Measurements from ENCODE around the gene KDM2B. TPM values are rescaled to one million over a fixed set of nuclear protein-coding genes. Genes with fewer than 3 reads are reported as not detected.

KDM2B gene
- total RNA-seq, 1 experiment from 2014 or later: 45.1 TPM

GRCh38 chr12:121618659-121619233, 37.9 kb upstream of the KDM2B start:
- no peak overlapping the region for H3K27ac ChIP-seq
- H4K20me1 ChIP-seq (ENCODE audit: insufficient read depth): no peaks in the 10 kb centered on the region
- CTCF ChIA-PET: interaction anchor here (0.7 kb wide), 1 partner anchor 44 kb away, joined by 3 read pairs; no protein-coding TSS in a partner anchor
- no peak overlapping the region for H3K4me2 ChIP-seq
- no peak for DNase-seq
- POLR2A ChIA-PET (ENCODE audit: unreplicated experiment): interaction anchor here (0.6 kb wide), 1 partner anchor 264 kb away, joined by 3 read pairs; no protein-coding TSS in a partner anchor
- intact Hi-C loops (cut with micrococcal nuclease; ENCODE audit: unreplicated experiment): no loop called here
- no peaks in the 10 kb centered on the region for H3K36me3 ChIP-seq (ENCODE audit: low read depth)
- no peak overlapping the region for H3K4me3 ChIP-seq
- no peaks in the 10 kb centered on the region; the same call in 1 of the 2 replicates for H3K4me1 ChIP-seq (replicated peaks; ENCODE audit: insufficient read depth)
- no peaks in the 10 kb centered on the region for H3K9me2 ChIP-seq (ENCODE audit: insufficient read depth)
- no peaks in the 10 kb centered on the region for H3K9me3 ChIP-seq (ENCODE audit: insufficient read depth, low read depth)
- no peaks in the 10 kb centered on the region for H3K27me3 ChIP-seq (ENCODE audit: insufficient read depth, low read depth)
- no peaks in the 10 kb centered on the region for H3F3A ChIP-seq (ENCODE audit: insufficient read depth, low read depth)
- BruUV-seq (replicated peaks): no TSS peak
- H3K79me2 ChIP-seq (ENCODE audit: low read depth): no peaks in the 10 kb centered on the region
- no peak for TF ChIP-seq EZH2 (IDR thresholded peaks at IDR 0.05; ENCODE audit: low read depth)
- TF ChIP-seq, protein P1, sequence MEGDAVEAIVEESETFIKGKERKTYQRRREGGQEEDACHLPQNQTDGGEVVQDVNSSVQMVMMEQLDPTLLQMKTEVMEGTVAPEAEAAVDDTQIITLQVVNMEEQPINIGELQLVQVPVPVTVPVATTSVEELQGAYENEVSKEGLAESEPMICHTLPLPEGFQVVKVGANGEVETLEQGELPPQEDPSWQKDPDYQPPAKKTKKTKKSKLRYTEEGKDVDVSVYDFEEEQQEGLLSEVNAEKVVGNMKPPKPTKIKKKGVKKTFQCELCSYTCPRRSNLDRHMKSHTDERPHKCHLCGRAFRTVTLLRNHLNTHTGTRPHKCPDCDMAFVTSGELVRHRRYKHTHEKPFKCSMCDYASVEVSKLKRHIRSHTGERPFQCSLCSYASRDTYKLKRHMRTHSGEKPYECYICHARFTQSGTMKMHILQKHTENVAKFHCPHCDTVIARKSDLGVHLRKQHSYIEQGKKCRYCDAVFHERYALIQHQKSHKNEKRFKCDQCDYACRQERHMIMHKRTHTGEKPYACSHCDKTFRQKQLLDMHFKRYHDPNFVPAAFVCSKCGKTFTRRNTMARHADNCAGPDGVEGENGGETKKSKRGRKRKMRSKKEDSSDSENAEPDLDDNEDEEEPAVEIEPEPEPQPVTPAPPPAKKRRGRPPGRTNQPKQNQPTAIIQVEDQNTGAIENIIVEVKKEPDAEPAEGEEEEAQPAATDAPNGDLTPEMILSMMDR (conservative IDR thresholded peaks at IDR 0.05): no peak
- no peak overlapping the region for H2AFZ ChIP-seq

DNA sequence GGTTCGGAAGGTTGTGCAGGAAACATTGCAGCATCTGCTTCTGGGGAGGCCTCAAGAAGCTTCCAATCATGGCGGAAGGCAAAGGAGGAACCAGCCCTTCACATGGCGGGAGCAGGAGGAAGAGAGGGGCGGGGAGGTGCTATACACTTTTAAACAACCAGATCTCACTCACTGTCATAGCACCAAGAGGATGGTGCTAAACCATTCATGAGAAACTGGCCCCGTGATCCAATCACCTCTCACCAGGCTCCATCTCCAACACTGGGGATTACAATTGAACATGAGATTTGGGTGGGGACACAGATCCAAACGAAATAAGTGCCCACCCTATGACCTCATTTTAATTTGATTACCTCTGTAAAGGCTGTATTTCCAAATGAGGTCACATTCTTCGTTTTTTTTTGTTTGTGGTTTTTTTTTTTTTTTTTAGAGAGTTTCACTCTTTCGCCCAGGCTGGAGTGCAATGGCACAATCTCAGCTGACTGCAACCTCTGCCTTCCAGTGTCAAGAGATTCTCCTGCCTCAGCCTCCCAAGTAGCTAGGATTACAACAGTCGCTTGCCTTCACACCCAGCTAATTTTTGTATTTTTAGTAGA, 34.1 kb upstream of the KDM2B start:
- no peaks in the 10 kb centered on the region for H3K9me2 ChIP-seq (ENCODE audit: insufficient read depth)
- no peaks in the 10 kb centered on the region; the same call in 1 of the 2 replicates for H3K4me1 ChIP-seq (replicated peaks; ENCODE audit: insufficient read depth)
- H4K20me1 ChIP-seq (ENCODE audit: insufficient read depth): no peaks in the 10 kb centered on the region
- no peak overlapping the region for H3K4me3 ChIP-seq
- CTCF ChIA-PET: no interaction called here
- POLR2A ChIA-PET (ENCODE audit: unreplicated experiment): no interaction called here
- H2AFZ ChIP-seq: no peak overlapping the region
- no TSS peak for BruUV-seq (replicated peaks)
- no peak for DNase-seq
- no peaks in the 10 kb centered on the region for H3K9me3 ChIP-seq (ENCODE audit: insufficient read depth, low read depth)
- no peaks in the 10 kb centered on the region for H3F3A ChIP-seq (ENCODE audit: insufficient read depth, low read depth)
- H3K36me3 ChIP-seq (ENCODE audit: low read depth): no peaks in the 10 kb centered on the region
- no peak overlapping the region for H3K4me2 ChIP-seq
- intact Hi-C loops (cut with micrococcal nuclease; ENCODE audit: unreplicated experiment): no loop called here
- H3K79me2 ChIP-seq (ENCODE audit: low read depth): no peaks in the 10 kb centered on the region
- TF ChIP-seq EZH2 (IDR thresholded peaks at IDR 0.05; ENCODE audit: low read depth): no peak
- TF ChIP-seq, protein P1 (conservative IDR thresholded peaks at IDR 0.05): no peak
- no peaks in the 10 kb centered on the region for H3K27me3 ChIP-seq (ENCODE audit: insufficient read depth, low read depth)
- H3K27ac ChIP-seq: no peak overlapping the region

- no peaks in the 10 kb centered on the region for H3K79me2 ChIP-seq (ENCODE audit: low read depth)
- TF ChIP-seq EZH2 (IDR thresholded peaks at IDR 0.05; ENCODE audit: low read depth): no peak
- TF ChIP-seq, protein P1 (conservative IDR thresholded peaks at IDR 0.05): no peak
- H3K27me3 ChIP-seq (ENCODE audit: insufficient read depth, low read depth): no peaks in the 10 kb centered on the region
- H3K27ac ChIP-seq: no peak overlapping the region
- no peaks in the 10 kb centered on the region; the same call in 1 of the 2 replicates for H3K4me1 ChIP-seq (replicated peaks; ENCODE audit: insufficient read depth)
- intact Hi-C loops (cut with micrococcal nuclease; ENCODE audit: unreplicated experiment): no loop called here
- POLR2A ChIA-PET (ENCODE audit: unreplicated experiment): no interaction called here
- DNase-seq: no peak
- H3K4me3 ChIP-seq: no peak overlapping the region
- no TSS peak for BruUV-seq (replicated peaks)
- H2AFZ ChIP-seq: no peak overlapping the region
- no peaks in the 10 kb centered on the region for H3K36me3 ChIP-seq (ENCODE audit: low read depth)
- no peaks in the 10 kb centered on the region for H4K20me1 ChIP-seq (ENCODE audit: insufficient read depth)
- H3K4me2 ChIP-seq: no peak overlapping the region
- H3F3A ChIP-seq (ENCODE audit: insufficient read depth, low read depth): no peaks in the 10 kb centered on the region
- CTCF ChIA-PET: no interaction called here
- no peaks in the 10 kb centered on the region for H3K9me2 ChIP-seq (ENCODE audit: insufficient read depth)
- no peaks in the 10 kb centered on the region for H3K9me3 ChIP-seq (ENCODE audit: insufficient read depth, low read depth)
These were observed 32.6 kb upstream of the KDM2B start for GRCh38 chr12:121613462-121613861.
